CD4-positive, alpha-beta T cell treated with Interleukin-15 for 4 hours (primary cell): ENCODE data around the gene HES4.
A peak's percentile ranks its signal among the peaks of the same experiment; 100 is the strongest.
"Not testable (repeated sequence)": the region's sequence is repeated elsewhere in the genome, so short reads cannot be mapped to it uniquely, and the experiment has no call there.

Experiments used
- DNase-seq: peaks from one replicate; pipeline ENCODE4 v3.0.0-alpha.2; 2020; ENCODE audit warnings: low spot score

HES4 gene

DNA sequence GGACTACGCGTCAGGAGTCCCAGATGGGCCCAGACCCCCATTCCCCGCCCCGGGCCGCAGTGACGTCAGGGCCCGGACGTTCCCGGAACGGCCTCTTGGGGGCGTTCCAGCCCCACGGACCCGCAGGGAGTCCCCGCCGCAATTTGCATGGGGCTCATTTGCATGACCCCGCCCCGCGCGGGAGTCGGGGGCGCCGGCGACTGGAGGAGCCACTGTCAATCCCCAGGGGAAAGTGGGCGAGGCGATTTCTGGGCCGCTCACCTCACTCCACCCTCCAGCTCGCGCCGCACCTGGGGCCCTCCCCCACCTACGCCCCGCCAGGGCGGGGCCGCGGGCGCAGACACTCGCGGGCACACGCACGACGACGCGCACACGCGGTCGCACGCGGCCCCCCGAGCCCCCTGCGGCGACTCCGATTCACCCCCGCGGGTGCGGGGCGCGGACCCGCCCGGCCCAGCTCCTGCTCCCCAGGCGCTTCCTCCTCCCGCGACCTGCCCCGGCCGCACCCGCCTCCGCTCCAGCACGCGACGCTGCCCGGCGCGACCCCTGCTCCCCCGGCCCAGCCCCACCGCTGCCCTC lies 33.2 kb upstream of the HES4 start:
- peak; percentile 83 for DNase-seq

DNA sequence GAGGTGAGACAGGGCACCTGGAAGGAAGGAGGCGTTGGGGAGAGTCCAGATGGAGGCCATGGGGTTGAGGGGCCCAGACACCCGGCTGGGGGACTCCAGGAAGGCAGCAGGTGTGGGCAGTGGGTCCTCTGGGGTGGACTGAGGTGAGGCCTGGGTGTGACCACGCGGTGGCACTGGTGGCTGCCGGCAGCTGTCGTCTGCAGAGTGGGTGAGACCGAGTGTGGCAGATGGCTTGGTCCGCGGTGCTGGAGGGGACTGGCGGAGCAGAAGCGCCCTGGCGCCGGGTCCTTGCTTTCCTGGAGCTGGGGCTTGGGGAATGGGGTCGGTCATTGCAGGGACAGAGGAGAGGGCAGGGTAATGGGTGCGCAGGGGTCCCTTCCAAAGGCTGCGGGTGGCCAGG lies 32.5 kb upstream of the HES4 start:
- no peak for DNase-seq

DNA sequence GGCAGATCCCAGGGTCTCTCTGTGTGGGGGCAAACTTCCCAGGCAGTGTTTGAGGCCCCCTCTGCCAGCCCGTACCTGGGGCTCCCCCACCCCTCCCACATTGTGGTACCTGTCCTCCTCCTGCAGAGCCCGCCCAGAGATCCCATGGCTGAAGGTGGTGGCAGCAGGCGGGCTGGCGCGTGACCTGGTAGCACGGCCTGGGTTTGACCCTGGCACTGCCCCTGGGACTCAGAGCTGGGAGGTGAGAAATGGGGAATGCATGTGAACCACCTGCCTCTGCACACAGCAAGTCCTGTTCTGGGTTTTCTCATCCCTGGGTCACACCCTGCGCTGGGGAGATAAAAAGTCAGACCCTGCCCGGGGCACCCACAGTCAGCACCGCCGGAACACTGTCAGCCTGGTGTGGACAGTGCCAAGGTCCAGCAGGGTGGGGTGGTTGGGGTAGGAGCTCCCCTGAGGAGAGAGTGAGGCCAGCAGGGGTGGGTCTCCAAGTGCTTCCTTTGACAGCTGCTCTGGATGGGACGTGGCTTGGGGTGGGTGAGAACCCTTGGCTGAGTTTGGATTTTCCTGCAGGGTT lies 31.9 kb upstream of the HES4 start:
- no peak for DNase-seq

DNA sequence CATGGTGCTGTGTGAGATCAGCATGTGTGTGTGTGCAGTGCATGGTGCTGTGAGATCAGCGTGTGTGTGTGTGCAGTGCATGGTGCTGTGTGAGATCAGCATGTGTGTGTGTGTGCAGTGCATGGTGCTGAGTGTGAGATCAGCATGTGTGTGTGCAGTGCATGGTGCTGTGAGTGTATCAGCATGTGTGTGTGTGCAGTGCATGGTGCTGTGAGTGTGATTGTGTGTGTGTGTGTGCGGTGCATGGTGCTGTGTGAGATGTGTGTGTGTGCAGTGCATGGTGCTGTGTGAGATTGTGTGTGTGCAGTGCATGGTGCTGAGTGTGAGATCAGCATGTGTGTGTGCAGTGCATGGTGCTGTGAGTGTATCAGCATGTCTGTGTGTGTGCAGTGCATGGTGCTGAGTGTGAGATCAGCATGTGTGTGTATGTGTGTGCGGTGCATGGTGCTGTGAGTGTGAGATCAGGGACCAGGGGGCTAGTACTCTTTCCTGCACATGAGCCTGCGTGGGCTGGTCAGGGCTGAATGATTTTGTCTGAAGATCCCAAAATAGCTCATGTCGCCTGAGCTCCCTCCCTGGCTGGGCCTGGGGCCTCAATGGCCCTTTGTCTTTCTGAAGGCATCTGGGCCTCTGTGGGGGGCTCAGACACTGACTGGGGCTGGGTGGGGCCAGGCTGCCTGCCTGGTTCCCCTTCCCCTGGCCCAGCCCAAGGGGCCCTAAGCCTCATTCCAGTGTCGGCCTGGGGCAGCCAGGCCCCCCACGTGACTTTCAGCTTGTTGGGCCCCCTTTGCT lies 31.2 kb upstream of the HES4 start:
- DNase-seq, result not testable (repeated sequence)

DNA sequence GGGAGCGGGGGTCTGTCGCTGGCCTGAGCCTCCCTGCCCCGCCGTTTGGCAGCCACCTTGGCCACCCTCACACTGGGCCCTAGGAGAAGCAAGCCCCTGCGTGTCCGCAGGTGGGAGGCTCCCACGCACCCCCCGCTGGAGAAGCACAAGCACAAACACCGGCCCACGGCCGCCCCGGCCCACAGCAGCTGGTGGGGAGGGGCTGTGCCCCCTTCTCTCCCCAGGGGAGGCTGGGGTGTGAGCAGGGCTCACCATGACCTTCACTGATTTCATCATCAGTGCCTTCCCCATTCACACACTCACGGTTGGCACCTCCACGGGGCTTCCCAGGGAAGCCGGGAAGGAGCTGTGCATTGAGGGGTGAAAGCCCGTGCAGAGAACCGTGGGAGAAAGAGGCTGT lies 27.9 kb upstream of the HES4 start:
- no peak for DNase-seq

DNA sequence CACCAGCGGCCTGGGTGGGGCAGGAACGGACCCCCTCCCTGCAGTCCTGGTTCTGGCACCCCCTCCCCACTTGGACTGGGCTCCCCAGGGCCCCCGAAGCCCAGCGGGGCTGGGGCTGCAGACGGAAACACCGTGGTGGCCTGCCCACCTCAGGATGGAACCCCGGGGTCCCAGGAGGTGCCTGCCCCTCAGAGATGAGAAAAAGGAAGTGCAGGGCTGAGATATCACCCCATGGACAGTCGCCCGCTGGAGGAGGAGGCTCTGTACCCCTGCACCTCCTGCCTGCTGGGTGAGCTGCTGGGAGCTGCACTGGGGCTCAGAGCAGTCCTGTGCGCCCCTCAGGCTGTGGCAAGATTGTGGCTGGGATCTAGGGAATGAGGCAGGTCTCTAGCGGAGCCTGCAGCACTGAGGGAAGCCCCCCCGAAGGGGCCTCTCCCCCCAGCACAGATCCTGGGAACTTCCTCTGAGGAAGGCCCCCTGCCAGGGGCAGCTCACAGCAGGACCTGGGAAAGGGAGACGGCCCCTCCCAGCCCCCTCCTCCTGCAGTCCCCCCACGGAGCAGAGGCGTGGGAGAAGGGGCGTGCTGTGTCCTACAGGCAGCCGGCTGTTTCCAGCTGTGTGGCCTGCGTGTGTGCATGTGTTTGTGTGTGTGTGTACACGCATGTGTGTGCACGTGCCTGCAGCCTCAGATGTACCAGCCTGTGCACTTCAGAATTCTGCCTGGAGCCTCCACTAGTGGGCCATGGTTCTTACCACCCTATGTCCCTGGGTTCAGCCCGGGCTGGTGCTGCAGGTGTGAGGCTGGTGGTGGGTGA lies 26.9 kb upstream of the HES4 start:
- no peak for DNase-seq

DNA sequence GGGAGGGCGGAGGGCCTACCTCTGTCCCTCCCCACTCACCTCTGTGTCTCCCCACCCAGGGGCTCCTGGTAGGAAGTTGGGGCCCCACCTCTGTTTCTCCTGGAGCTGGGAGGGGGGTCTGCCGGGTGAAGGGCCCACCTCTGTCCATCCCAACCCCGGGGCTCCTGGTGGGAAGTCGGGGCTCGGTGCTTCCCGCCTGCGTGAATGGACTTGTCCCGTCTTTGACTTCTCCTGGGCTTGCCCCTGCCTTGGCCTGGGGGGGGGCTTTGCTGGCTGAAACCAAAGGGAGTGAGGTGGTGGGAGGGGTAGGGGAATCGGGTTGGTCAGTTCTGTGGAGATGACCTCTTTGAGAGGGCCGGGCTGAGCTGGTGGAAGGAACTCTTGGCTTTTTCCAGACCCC lies 25.8 kb upstream of the HES4 start:
- no peak for DNase-seq

DNA sequence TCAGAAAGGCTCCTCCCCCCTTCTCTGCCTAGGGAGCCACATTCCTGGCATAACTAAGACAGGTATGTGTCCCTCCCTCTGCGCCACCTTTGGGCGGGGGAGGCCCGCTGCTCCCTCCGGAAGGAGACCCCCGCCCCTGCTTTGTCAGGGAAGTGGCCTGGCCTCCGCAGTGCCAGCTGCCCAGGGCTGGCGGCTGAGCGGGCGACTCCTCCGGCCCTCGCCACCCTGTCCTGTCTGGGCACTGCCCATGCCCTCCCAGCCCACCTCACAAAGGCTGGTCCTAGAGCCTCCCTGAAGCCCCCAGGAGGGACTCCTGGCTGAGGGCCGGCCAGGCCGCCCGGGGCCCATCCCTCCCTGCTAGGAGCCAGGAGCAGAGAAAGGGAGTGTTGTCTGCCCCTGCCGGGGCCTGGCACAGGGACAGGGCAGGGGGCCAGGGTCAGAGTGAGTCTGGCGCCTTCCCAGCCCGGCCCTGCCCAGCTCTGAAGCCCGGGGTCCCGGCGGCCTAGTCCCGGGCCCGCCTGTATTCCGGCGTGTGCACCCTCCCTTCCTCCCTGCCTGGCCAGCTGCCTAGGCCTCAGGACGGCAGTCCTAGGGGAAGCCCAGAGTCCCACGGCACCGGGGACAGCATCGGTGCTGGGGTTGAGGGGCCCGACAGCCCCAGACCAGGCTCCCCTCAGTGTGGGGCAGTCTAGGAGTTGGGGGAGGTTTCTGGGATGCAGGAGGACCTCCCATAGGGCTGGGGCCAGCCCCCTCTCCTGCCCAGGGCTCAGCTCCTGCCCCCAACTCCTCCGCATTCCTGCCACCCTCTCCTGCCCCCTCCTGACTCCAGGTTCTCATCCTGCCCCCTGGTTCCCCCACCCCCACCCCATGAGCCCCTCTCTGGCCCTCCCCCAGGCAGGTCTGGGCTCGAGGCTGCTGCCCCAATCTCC lies 25.1 kb upstream of the HES4 start:
- no peak for DNase-seq

DNA sequence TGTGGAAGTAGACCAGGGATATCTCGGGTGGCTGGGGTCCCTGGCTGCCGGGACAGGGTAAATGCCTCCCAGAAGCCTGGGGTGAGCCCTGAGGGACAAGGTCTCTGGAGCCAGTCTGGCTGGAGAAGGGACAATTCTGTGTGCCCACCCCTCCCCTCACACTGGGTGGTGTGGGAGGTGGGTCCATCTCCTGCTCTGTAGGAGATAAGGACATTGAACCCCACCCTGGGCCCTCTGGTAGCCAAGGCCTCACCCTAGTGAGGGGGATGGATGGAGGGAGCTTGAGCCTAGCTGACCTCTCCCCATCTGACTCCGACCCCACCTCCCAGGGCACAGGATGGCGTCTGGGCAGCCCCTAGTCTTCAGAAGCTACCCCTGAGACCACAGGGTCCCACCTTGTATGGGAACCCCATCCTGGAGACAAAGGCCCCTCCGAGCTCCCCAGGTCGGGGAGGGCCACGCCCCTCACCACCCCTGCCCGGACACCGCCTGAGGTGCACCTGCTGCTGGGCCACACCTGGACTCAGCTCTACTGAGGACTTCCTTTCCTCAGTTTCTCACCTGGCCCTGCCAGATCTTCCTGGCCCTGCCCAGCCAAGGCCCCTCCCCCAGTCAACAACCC lies 24.4 kb upstream of the HES4 start:
- DNase-seq, result no peak

DNA sequence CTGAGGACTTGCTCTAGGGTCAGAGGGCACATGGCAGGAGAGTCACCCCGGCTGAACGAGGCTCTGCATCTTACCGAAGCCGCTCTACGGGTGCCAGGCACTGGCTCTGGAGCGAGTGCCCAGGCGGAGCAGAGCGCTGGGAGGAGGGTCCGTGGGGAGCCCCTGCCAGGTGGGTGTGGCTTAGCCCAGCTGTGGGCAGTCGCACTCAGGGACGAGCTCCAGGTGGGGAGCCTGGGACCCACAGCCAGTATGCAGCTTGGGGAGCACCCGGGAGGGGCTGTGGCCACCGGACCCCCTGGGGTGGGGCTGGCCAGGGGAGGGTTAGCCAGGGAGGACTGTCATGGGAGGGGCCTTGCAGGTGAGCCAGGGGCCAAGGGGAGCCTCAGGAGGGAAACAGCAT lies 23.8 kb upstream of the HES4 start:
- DNase-seq, result no peak

DNA sequence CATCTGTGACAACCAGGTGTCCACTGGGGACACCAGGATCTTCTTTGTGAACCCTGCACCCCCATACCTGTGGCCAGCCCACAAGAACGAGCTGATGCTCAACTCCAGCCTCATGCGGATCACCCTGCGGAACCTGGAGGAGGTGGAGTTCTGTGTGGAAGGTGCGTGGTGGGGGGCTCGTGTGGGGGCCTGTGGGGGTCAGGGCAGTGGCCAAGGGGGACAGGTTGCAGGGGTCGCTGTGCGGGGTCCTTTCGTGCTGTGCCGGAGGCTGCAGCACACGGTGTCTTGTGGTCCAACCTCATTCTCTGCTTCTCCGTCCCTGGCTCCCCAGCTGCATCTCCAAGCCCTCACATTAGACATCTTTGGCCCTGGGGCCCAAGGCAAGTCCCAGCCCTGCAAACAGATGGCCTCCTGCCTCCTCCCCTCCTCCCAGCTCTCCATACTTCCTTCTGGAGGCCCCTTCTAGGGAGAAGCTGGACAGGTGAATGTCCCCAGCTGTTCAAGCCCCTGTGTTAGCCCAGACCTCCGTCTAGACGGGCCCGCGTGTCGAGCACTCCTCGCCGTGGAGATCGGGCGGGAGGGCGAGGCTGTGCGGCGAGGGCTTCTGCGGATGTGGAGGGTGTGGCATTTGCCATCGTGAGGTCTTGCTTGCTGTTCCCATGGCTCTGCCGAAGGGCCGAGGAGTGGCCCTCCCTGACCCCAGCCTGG lies 22.6 kb upstream of the HES4 start:
- DNase-seq, result no peak

DNA sequence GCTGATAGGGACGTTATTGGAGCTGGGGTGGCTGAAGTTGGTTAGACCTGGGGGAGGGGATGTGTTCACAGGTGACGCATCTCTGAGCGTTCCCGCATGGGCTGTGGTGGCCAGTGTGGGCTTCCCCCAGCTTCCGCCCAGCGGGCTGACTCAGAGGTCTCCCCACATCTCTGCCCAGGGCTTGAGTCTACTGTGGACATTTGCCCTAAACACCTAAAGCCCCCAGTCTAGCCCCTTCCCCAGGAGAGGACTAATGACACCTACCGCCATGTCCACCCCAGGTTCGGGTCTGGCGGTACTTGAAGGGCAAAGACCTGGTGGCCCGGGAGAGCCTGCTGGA lies 22.0 kb upstream of the HES4 start:
- no peak for DNase-seq

DNA sequence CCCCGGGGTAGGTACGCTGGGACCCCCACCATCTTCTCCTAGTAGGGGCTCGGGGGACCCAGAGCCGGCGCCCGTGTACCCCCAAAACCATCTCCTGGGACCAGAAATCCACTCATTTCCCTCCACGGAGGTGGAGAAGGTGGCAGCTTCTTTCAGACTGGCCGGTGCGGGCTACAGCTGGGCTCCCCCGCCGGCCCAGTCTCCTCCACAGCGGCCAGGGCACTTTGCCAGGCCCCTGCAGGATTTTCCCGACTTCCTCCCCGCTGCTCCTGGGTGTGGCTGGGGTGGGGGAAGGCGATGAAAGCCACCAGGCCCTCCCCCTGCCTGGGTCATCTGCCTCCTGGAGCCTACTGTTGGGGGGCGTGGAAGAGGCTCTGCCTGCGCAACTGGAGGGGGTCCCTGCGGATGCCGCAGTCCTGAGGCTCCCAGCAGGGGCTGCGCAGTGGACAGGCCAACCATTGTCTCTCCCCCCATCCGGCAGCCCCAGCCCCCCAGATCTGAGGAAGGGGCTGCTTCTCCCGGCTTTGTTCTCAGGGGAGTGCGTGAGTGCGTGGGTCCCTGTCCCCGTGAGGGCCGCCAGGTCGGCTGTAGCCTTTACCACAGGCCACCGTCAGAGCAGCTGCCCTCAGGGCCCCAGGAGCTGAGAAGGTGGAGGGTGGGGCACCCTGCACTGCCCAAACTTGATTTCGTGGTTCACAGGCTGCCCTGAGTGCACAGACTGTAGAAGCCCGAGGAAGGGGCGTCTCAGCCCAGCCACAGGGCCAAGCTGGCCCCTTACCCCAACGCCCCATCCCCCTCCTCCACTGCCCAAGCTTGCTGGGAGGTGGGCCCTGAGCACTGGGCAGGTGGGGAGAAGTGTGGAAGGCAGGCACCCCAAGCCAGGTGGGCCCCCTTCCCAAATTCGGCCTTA lies 21.4 kb upstream of the HES4 start:
- DNase-seq, result no peak

DNA sequence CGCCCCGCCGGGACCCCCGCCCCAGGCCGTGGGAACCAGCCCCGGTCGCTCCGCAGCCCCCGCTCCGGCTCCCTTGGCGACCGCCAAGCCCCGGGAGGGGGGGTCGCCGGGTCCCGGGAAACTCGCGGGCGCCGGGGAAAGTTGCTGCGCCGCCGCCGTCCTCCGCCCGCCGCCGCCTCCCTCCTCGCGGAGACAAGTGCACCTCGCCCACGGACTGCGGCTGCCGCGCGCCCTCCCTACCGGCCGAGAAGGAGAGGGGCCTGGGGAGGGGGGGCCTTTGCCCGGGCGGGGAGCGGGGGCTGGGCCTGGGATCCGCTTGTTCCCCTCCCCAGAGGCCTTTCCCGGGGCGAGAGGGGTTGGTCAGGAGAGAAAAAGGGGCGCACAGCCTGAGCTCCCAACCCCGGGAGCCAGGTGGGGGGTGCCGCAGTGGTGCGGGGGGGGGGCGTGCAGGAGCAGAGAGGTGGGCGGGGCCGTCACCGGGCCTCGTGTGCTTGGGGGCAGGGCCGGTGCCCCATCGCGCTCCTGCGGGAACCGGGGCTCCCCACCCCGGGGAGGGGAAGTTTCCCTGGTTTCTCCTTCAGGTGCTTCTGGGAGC lies 20.6 kb upstream of the HES4 start:
- no peak for DNase-seq

DNA sequence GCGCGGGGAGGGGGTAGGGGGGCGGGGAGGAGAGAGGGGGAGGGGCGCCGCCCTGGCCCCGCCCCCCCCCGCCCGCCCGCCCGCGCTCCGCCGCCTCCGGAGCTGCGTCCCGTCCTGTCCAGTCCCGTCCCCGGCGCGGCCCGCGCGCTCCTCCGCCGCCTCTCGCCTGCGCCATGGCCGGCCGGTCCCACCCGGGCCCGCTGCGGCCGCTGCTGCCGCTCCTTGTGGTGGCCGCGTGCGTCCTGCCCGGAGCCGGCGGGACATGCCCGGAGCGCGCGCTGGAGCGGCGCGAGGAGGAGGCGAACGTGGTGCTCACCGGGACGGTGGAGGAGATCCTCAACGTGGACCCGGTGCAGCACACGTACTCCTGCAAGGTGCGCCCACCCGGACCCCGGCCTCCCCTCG lies 20.1 kb upstream of the HES4 start, which contains the start of gene AGRN:
Gene AGRN (plus strand): TSS at position 121 of the 405 bp plus-strand sequence. CDS start 53 bp downstream, at position 174.
- DNase-seq, result no peak

DNA sequence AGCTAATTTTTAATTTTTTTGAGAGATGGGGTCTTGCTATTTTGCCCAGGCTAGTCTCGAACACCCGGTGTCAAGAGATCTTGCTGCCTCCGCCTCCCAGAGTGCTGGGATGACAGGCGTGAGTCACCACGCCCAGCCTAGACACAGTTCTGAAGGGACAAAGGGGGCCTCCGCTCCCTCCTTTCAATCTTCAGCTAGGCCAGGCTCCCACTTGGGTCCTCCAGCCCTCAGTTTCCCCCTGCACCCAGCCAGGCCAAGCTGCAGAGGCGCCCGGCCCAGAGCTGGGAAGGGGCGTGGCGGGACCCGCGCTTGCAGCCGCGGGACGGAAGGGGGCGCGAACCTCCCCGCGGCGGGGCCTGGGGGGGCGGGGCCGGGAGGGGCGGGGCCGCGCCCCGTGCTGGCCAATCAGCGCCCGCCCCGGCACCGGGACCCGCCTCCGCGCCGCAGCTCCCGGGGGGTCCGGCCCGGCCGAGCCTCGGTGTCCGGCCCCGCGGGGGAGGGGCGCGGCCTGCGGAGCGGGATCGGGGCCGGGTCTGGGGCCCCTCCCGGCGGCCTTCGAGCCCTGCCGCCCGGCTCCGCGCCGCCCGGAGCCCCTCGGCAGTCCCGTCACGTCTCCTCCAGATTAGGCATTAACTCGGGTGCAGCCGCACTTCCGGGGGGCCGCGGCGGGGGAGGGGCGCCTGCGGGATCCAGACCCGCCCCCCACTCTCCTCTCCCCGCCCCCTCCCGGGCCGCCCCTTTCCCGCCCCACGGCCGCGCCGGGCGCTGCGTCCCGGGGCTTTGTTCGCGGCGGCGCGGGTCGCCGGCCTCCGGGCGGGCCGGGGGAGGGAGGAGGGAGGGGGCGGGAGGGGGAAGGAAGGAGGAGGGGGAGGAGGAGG lies 19.5 kb upstream of the HES4 start:
- peak; percentile 72 for DNase-seq

DNA sequence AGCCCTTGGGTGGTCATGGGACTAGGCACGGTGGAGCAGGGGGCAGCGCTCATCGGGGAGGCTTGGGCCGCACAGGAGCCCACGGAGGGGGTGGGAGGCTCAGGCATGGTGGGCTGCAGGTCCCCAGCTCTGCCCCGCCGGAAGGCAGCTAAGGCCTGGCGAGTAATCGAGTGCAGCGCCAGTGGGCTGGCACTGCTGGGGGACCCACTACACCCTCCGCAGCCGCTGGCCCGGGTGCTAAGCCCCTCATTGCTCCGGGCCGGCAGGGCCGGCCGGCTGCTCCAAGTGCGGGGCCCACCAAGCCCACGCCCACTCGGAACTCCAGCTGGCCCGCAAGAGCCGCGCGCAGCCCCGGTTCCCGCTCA lies 18.4 kb upstream of the HES4 start:
- not testable (repeated sequence) for DNase-seq
